Peyer's patch (tissue), 4 donors: ENCODE results near the gene PARPBP. TPM values are rescaled to one million over a fixed set of nuclear protein-coding genes. Genes with fewer than 3 reads are reported as not detected.
"Not testable (repeated sequence)": the region's sequence is repeated elsewhere in the genome, so short reads cannot be mapped to it uniquely, and the experiment has no call there.

Experiments used
- DNase-seq, 3 donors: peaks; one replicate each; pipeline ENCODE4 v3.0.0-alpha.2; 2017 to 2019
- H3K27ac ChIP-seq, 4 donors: fragments of 200-600 bp; sonication (generic); one replicate each; pipeline ENCODE4 v1.5.1; 2016 to 2019
- H3K27me3 ChIP-seq, 2 donors: fragments of 200-600 bp; sonication (generic); one replicate each; pipeline ENCODE4 v1.5.1; 2019
- H3K36me3 ChIP-seq, 3 donors: fragments of 200-600 bp; sonication (generic); one replicate each; pipeline ENCODE4 v1.5.1; 2016 to 2019
- H3K4me1 ChIP-seq, 4 donors: fragments of 200-600 bp; sonication (generic); one replicate each; pipeline ENCODE4 v1.5.1; 2016 to 2019
- H3K4me3 ChIP-seq, 4 donors: fragments of 200-600 bp; sonication (generic); 1 replicate in 3 of 4; 2 replicates in 1 of 4; pipeline ENCODE4 v1.5.1; 2016 to 2019; ENCODE audit warnings: mild to moderate bottlenecking in 1 of 4
- H3K9me3 ChIP-seq, 4 donors: fragments of 200-600 bp; sonication (generic); one replicate each; pipeline ENCODE4 v1.5.1; 2016 to 2019; ENCODE audit warnings: mild to moderate bottlenecking in 1 of 4
- CTCF ChIP-seq, 6 experiments: fragments of 450-650 bp in 4 of 6; fragments of 200-600 bp in 2 of 6; sonication (generic) in 1 of 6; IDR thresholded peaks; one replicate each; pipeline ENCODE4 v1.5.1; 2017 to 2019; ENCODE audit warnings: antibody characterized with exemption in 6 of 6, mild to moderate bottlenecking in 3 of 6, moderate library complexity in 1 of 6
- POLR2A ChIP-seq, 2 donors: fragments of 450-650 bp; IDR thresholded peaks; one replicate each; pipeline ENCODE4 v1.5.1; 2017; ENCODE audit warnings: antibody characterized with exemption in 2 of 2, mild to moderate bottlenecking in 2 of 2, moderate library complexity in 2 of 2
- total RNA-seq, 4 donors: library from RNA; depleted of rRNA; stranded (reverse); fragments of >200 nt; gene quantifications; one replicate each; pipeline ENCODE4 v1.1.0, GENCODE V29; 2016

PARPBP gene
- 1 to 10 TPM; 2.6 to 4.2 (median 3.5) TPM for total RNA-seq

GRCh38 chr12:102119674-102120563, at the start of gene PARPBP, which contains the start of gene NUP37:
TSS of gene PARPBP (plus strand) at chr12:102120183. CDS start at chr12:102123889, 3,706 bp downstream.
TSS of gene NUP37 (minus strand) at chr12:102120114. CDS start at chr12:102118518, 1,596 bp downstream.
- TF ChIP-seq CTCF (IDR thresholded peaks at IDR 0.05), result peak in 1 of 6 experiments; percentile 16
- peak; percentile 33 to 47 for TF ChIP-seq POLR2A (IDR thresholded peaks at IDR 0.05)
- peak; percentile 85 to 95 (median 93) for DNase-seq
- peaks cover 0 to 11% (median 0%) of the 10 kb centered on the region in 3 donors for H3K36me3 ChIP-seq
- peaks cover 0 to 9% (median 0%) of the 10 kb centered on the region in 4 donors for H3K4me1 ChIP-seq
- H3K27me3 ChIP-seq, result no peaks in the 10 kb centered on the region
- peak within 1 kb of the TSS; percentile 77 to 87 (median 85) for H3K27ac ChIP-seq
- no peaks in the 10 kb centered on the region for H3K9me3 ChIP-seq
- H3K4me3 ChIP-seq, result peak within 1 kb of the TSS; percentile 58 to 92 (median 81)

- H3K9me3 ChIP-seq, H3K4me3 ChIP-seq, H3K4me1 ChIP-seq, DNase-seq, H3K27me3 ChIP-seq, H3K27ac ChIP-seq: not testable (repeated sequence)
- peaks cover 0 to 35% (median 0%) of the 10 kb centered on the region in 3 donors for H3K36me3 ChIP-seq
These were observed 47.9 kb upstream of the PARPBP start for GRCh38 chr12:102072092-102072491.

GRCh38 chr12:102080842-102081241, 39.1 kb upstream of the PARPBP start:
- Histone ChIP-seq H3K4me3 (no peak overlapping the region), H3K27me3 (no peaks in the 10 kb centered on the region), H3K4me1 (no peaks in the 10 kb centered on the region), H3K36me3 (peaks cover 0 to 32% (median 0%) of the 10 kb centered on the region in 3 donors), H3K27ac (no peak overlapping the region), H3K9me3 (no peaks in the 10 kb centered on the region)
- no peak for DNase-seq
- TF ChIP-seq CTCF (IDR thresholded peaks at IDR 0.05) (no peak), POLR2A (IDR thresholded peaks at IDR 0.05) (no peak)

GRCh38 chr12:102089228-102089835, 30.7 kb upstream of the PARPBP start:
- H3K4me1 ChIP-seq, H3K27ac ChIP-seq, H3K27me3 ChIP-seq, DNase-seq, H3K4me3 ChIP-seq, H3K9me3 ChIP-seq: not testable (repeated sequence)
- H3K36me3 ChIP-seq, result peaks cover 0 to 24% (median 0%) of the 10 kb centered on the region in 3 donors

- Histone ChIP-seq H3K4me1 (no peaks in the 10 kb centered on the region), H3K27ac (no peak overlapping the region), H3K4me3 (no peak overlapping the region), H3K36me3 (peaks cover 0 to 14% (median 0%) of the 10 kb centered on the region in 3 donors), H3K9me3 (peaks cover 0 to 4% (median 0%) of the 10 kb centered on the region in 4 donors), H3K27me3 (no peaks in the 10 kb centered on the region)
- DNase-seq, result no peak
- TF ChIP-seq POLR2A (IDR thresholded peaks at IDR 0.05) (no peak), CTCF (IDR thresholded peaks at IDR 0.05) (no peak)
These were observed 26.7 kb upstream of the PARPBP start for GRCh38 chr12:102093319-102093718.

GRCh38 chr12:102095677-102096263, 24.2 kb upstream of the PARPBP start:
- TF ChIP-seq CTCF (IDR thresholded peaks at IDR 0.05) (peak in 4 of 6 experiments; percentile 25 to 40 (median 36)), POLR2A (IDR thresholded peaks at IDR 0.05) (no peak)
- no peaks in the 10 kb centered on the region for H3K9me3 ChIP-seq
- peaks cover 0 to 25% (median 0%) of the 10 kb centered on the region in 3 donors for H3K36me3 ChIP-seq
- no peak overlapping the region for H3K27ac ChIP-seq
- no peaks in the 10 kb centered on the region for H3K4me1 ChIP-seq
- DNase-seq, result no peak
- H3K4me3 ChIP-seq, result no peak overlapping the region
- H3K27me3 ChIP-seq, result no peaks in the 10 kb centered on the region
